ENCODE data around the gene SULT6B1. TPM values are rescaled to one million over a fixed set of nuclear protein-coding genes. Genes with fewer than 3 reads are reported as not detected.

SULT6B1 gene
- total and polyA plus RNA-seq, 2 donors (not counting 1 experiment from before 2014, with no cell fraction given), result not detected

DNA sequence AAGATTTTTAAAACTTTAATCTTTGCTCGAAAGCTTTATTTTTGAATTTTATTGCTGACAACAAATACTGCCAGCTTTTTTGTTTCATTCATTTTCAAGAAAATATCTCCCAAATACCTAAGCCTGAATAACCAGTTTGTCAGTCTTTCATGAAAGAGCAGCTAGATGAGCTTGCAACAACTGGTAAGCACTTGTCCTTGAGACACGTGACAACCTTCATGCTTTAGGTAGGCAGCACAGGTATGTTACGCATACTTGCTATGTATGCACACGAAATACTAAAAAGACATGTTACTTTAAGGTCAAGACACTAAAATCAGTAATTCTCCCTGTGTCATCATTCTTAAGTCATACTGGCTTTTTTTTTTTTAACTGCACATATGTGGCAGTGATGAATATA lies 30.6 kb upstream of the SULT6B1 start:
- Histone ChIP-seq H3K27me3 (replicated peaks in 1 of 4; ENCODE audit: control extremely low read depth in 1 of 4, control insufficient read depth in 3 of 4, insufficient read depth in 4 of 4, low read length in 3 of 4) (no peaks in the 10 kb centered on the region), H4K20me1 (ENCODE audit: control insufficient read depth, insufficient read depth, low read length, poor library complexity, severe bottlenecking) (no peaks in the 10 kb centered on the region), H3K4me1 (ENCODE audit: control insufficient read depth in 2 of 2, insufficient read depth in 2 of 2, low read length in 2 of 2) (no peaks in the 10 kb centered on the region), H3K9ac (ENCODE audit: low read length) (no peak overlapping the region), H3K36me3 (replicated peaks in 1 of 2; ENCODE audit: control extremely low read depth in 1 of 2, control insufficient read depth in 1 of 2, extremely low read depth in 1 of 2, insufficient read depth in 2 of 2, low read length in 1 of 2) (peaks cover 10 to 65% of the 10 kb centered on the region in 2 experiments), H3K4me3 (ENCODE audit: control extremely low read depth in 1 of 5, extremely low read depth in 1 of 5, insufficient read depth in 1 of 5, low read depth in 2 of 5, low read length in 4 of 5) (no peak overlapping the region), H2AFZ (ENCODE audit: insufficient read depth, low read depth, low read length, poor library complexity, severe bottlenecking) (no peak overlapping the region), H3K9me3 (ENCODE audit: control extremely low read depth in 1 of 3, control insufficient read depth in 2 of 3, insufficient read depth in 1 of 3, low read length in 2 of 3) (no peaks in the 10 kb centered on the region), H3K27ac (ENCODE audit: low read length in 2 of 2) (no peak overlapping the region), H3K4me2 (replicated peaks; ENCODE audit: low read depth, low read length, poor library complexity, severe bottlenecking) (no peak overlapping the region), H3K79me2 (ENCODE audit: control insufficient read depth, insufficient read depth, low read length) (peaks cover 15% of the 10 kb centered on the region)
- Mint-ChIP-seq H3K27me3 (no peaks in the 10 kb centered on the region), H3K4me1 (peaks cover 5% of the 10 kb centered on the region), H3K4me3 (no peak overlapping the region), H3K27ac (no peak overlapping the region), H3K9me3 (ENCODE audit: insufficient read depth) (no peaks in the 10 kb centered on the region)
- DNase-seq, result no peak
- intact Hi-C loops (cut with micrococcal nuclease), result no loop called here
- no peak for TF ChIP-seq EZH2 (IDR thresholded peaks at IDR 0.05; ENCODE audit: borderline replicate concordance, insufficient read depth, low read depth, low read length, poor library complexity, severe bottlenecking)
- TF ChIP-seq, protein P1, sequence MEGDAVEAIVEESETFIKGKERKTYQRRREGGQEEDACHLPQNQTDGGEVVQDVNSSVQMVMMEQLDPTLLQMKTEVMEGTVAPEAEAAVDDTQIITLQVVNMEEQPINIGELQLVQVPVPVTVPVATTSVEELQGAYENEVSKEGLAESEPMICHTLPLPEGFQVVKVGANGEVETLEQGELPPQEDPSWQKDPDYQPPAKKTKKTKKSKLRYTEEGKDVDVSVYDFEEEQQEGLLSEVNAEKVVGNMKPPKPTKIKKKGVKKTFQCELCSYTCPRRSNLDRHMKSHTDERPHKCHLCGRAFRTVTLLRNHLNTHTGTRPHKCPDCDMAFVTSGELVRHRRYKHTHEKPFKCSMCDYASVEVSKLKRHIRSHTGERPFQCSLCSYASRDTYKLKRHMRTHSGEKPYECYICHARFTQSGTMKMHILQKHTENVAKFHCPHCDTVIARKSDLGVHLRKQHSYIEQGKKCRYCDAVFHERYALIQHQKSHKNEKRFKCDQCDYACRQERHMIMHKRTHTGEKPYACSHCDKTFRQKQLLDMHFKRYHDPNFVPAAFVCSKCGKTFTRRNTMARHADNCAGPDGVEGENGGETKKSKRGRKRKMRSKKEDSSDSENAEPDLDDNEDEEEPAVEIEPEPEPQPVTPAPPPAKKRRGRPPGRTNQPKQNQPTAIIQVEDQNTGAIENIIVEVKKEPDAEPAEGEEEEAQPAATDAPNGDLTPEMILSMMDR (IDR thresholded peaks at IDR 0.05), result no peak
- ChIA-PET POLR2A (interaction anchor here (0.6 kb wide), 1 partner anchor 28 kb away, joined by 9 read pairs; no protein-coding TSS in a partner anchor), CTCF (interaction anchor here (1.0 kb wide), 1 partner anchor 1466 kb away, joined by 3 read pairs; no protein-coding TSS in a partner anchor)
- ATAC-seq (ENCODE audit: low read depth), result no peak
- WGBS (ENCODE audit: insufficient coverage), result 100% methylated on average over 2 of the region's 4 CpGs

DNA sequence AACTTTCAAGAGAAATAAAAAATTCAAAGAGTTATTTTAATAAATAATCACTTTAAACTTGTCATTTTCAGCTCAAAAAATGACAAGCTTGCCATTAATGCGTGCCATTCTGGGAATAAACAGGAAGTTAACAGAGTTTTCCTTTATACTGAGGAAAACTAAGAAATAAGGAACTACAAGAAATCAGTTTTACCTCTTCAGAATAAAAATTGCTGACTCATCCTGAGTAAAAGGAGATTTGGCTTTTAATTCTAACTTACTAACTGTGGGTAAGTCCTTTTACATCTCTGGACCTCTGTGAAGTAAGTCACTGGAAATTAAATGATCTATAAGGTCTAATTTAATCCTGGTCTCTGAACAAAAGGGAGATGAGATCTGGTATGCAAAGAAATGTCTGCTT lies 26.8 kb upstream of the SULT6B1 start:
- peaks cover 18 to 72% of the 10 kb centered on the region in 2 experiments for H3K36me3 ChIP-seq (replicated peaks in 1 of 2; ENCODE audit: control extremely low read depth in 1 of 2, control insufficient read depth in 1 of 2, extremely low read depth in 1 of 2, insufficient read depth in 2 of 2, low read length in 1 of 2)
- Mint-ChIP-seq H3K4me3 (no peak overlapping the region), H3K27me3 (no peaks in the 10 kb centered on the region), H3K4me1 (no peaks in the 10 kb centered on the region), H3K9me3 (ENCODE audit: insufficient read depth) (no peaks in the 10 kb centered on the region), H3K27ac (peak overlapping the region; percentile 32)
- TF ChIP-seq EZH2 (IDR thresholded peaks at IDR 0.05; ENCODE audit: borderline replicate concordance, insufficient read depth, low read depth, low read length, poor library complexity, severe bottlenecking), result no peak
- TF ChIP-seq, protein P1 (IDR thresholded peaks at IDR 0.05), result no peak
- no peak overlapping the region for H2AFZ ChIP-seq (ENCODE audit: insufficient read depth, low read depth, low read length, poor library complexity, severe bottlenecking)
- H3K27me3 ChIP-seq (replicated peaks in 1 of 4; ENCODE audit: control extremely low read depth in 1 of 4, control insufficient read depth in 3 of 4, insufficient read depth in 4 of 4, low read length in 3 of 4), result no peaks in the 10 kb centered on the region
- WGBS (ENCODE audit: insufficient coverage), result no CpG with 5 or more reads among the region's 1 CpG
- no peaks in the 10 kb centered on the region for H3K4me1 ChIP-seq (ENCODE audit: control insufficient read depth in 2 of 2, insufficient read depth in 2 of 2, low read length in 2 of 2)
- no peaks in the 10 kb centered on the region for H4K20me1 ChIP-seq (ENCODE audit: control insufficient read depth, insufficient read depth, low read length, poor library complexity, severe bottlenecking)
- DNase-seq (no peak), ATAC-seq (ENCODE audit: low read depth) (no peak)
- H3K9ac ChIP-seq (ENCODE audit: low read length), result no peak overlapping the region
- no peak overlapping the region for H3K4me3 ChIP-seq (ENCODE audit: control extremely low read depth in 1 of 5, extremely low read depth in 1 of 5, insufficient read depth in 1 of 5, low read depth in 2 of 5, low read length in 4 of 5)
- no peaks in the 10 kb centered on the region for H3K9me3 ChIP-seq (ENCODE audit: control extremely low read depth in 1 of 3, control insufficient read depth in 2 of 3, insufficient read depth in 1 of 3, low read length in 2 of 3)
- POLR2A ChIA-PET, result no interaction called here
- no peaks in the 10 kb centered on the region for H3K79me2 ChIP-seq (ENCODE audit: control insufficient read depth, insufficient read depth, low read length)
- no peak overlapping the region for H3K27ac ChIP-seq (ENCODE audit: low read length in 2 of 2)
- CTCF ChIA-PET, result interaction anchor here (0.5 kb wide), 1 partner anchor 902 kb away, joined by 4 read pairs; no protein-coding TSS in a partner anchor
- no peak overlapping the region for H3K4me2 ChIP-seq (replicated peaks; ENCODE audit: low read depth, low read length, poor library complexity, severe bottlenecking)
- intact Hi-C loops (cut with micrococcal nuclease), result no loop called here

Measured in B cell (primary cell).